ENCODE results near the gene HNRNPAB.

DNA sequence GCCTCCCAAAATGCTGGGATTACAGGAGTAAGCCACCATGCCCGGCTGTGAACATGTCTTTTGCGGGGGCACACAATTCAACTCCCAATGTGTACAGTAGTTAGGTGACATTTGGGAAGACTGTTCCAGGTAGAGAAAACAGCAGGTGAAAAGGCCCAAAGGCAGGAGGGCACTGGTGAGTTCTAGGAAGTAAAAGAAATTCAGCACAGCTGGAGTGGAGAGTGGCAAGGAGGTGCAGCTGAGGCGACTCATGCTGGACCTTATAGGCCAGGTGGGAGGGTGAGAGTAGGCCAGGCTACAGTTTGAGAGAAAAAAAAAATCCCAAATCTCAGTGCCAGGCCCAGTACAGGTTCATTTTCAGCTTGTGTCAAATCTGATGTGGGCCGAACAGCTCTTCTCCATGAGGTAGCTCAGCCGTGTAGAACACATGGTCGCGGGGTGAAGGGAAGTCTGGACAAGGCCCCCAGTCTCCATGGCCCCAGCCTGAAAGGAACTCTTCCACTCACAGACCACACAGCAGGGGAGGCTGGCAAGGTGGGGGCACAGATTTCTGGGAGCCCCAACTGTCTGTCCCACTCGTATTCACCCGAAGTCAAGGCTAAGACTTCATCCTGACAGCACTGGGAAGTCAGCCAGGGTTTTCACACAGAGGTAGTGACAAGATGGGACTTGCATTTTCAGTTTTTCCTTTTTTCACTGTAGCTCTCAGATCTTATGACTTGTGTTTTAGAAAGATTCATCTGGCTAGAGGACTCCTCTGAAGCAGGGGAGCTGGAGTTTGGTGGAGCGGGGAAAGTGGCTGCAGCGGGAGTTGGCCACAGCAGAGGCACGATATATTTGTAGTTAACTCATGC lies 4.5 kb upstream of the HNRNPAB start:
- TF ChIP-seq, protein P1, sequence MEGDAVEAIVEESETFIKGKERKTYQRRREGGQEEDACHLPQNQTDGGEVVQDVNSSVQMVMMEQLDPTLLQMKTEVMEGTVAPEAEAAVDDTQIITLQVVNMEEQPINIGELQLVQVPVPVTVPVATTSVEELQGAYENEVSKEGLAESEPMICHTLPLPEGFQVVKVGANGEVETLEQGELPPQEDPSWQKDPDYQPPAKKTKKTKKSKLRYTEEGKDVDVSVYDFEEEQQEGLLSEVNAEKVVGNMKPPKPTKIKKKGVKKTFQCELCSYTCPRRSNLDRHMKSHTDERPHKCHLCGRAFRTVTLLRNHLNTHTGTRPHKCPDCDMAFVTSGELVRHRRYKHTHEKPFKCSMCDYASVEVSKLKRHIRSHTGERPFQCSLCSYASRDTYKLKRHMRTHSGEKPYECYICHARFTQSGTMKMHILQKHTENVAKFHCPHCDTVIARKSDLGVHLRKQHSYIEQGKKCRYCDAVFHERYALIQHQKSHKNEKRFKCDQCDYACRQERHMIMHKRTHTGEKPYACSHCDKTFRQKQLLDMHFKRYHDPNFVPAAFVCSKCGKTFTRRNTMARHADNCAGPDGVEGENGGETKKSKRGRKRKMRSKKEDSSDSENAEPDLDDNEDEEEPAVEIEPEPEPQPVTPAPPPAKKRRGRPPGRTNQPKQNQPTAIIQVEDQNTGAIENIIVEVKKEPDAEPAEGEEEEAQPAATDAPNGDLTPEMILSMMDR (IDR thresholded peaks at IDR 0.05): no peak
- TF ChIP-seq EP300 (IDR thresholded peaks at IDR 0.05) (no peak), POLR2AphosphoS5 (IDR thresholded peaks at IDR 0.05) (no peak)
